Kidney (tissue), 14 donors: ENCODE data around the gene WNT2B. TPM values are rescaled to one million over a fixed set of nuclear protein-coding genes. Genes with fewer than 3 reads are reported as not detected.

Experiments used
- DNase-seq, 5 donors: peaks; one replicate each; pipeline ENCODE4 v3.0.0-alpha.2; 2013 to 2020
- FAIRE-seq: peaks from 2 replicates; lab custom pipeline; 2012; peaks lifted over from hg19 to GRCh38; lab: Jason Lieb, UNC
- H3K27ac ChIP-seq, 2 donors: one replicate each; pipeline ENCODE4 v1.7.0; 2013; ENCODE audit warnings: low read depth in 2 of 2, low read length in 2 of 2, inconsistent platforms in 1 of 2
- H3K27me3 ChIP-seq: one replicate; pipeline ENCODE4 v1.7.1; 2013; ENCODE audit warnings: low read length, inconsistent platforms; ENCODE audit not compliant: control insufficient read depth, insufficient read depth
- H3K36me3 ChIP-seq, 3 donors: one replicate each; pipeline versions ENCODE4 v1.7.0 to v1.7.1; 2013; ENCODE audit warnings: low read length in 3 of 3, control low read depth in 1 of 3, inconsistent platforms in 1 of 3; ENCODE audit not compliant: insufficient read depth in 3 of 3, control insufficient read depth in 2 of 3
- H3K4me1 ChIP-seq, 3 donors: one replicate each; pipeline versions ENCODE4 v1.7.0 to v1.7.1; 2013; ENCODE audit warnings: low read length in 3 of 3, inconsistent platforms in 1 of 3, low read depth in 1 of 3; ENCODE audit not compliant: control insufficient read depth in 2 of 3, insufficient read depth in 2 of 3
- H3K4me3 ChIP-seq, 3 donors: one replicate each; pipeline versions ENCODE4 v1.7.0 to v1.8.1; 2013; ENCODE audit warnings: low read length in 3 of 3, control low read depth in 1 of 3, inconsistent platforms in 1 of 3
- H3K9ac ChIP-seq, 3 donors: one replicate each; pipeline versions ENCODE4 v1.7.0 to v1.7.1; 2013; ENCODE audit warnings: low read length in 3 of 3, control low read depth in 1 of 3, inconsistent platforms in 1 of 3
- H3K9me3 ChIP-seq, 3 donors: one replicate each; pipeline versions ENCODE4 v1.7.0 to v1.7.1; 2013; ENCODE audit warnings: low read length in 3 of 3, control low read depth in 1 of 3, inconsistent platforms in 1 of 3; ENCODE audit not compliant: control insufficient read depth in 2 of 3, insufficient read depth in 1 of 3
- intact Hi-C: fragments of 100-400 bp; cut with DNase I; formaldehyde crosslinking; loops from one replicate; pipeline ENCODE4 v1.11.1; 2022
- polyA plus RNA-seq: library from polyadenylated mRNA; stranded (reverse); fragments of 350-450 nt; fragmentation: Illumina TruSeq; extraction: RNeasy Lipid Tissue Mini Kit (QIAGEN cat#74804); gene quantifications from one replicate; pipeline ENCODE4 v1.2.3, GENCODE V29; 2014; ENCODE audit warnings: low read depth, low replicate concordance; ENCODE audit not compliant: insufficient read depth
- total RNA-seq: library from RNA; stranded (reverse); fragmentation: NEBNext Ultra II Directional; extraction: Animal tissue kit (Norgen Biotek cat#: 25700); gene quantifications from one replicate; pipeline ENCODE4 v1.2.1, GENCODE V29; 2021
- TF ChIP-seq, protein P1 (sequence below): IDR thresholded peaks from 3 replicates; pipeline ENCODE4 v1.5.1; 2012; ENCODE audit warnings: mild to moderate bottlenecking, moderate library complexity, borderline replicate concordance; ENCODE audit not compliant: insufficient read depth; ENCODE audit errors: extremely low read depth
- donor health status: control.
- donor health status: control.
- donor health status: control.
- donor health status: control.
- donor health status: control.
- donor health status: DM: yes; HTN: yes; CAD: no.
- donor health status: Normal renal cell carcinoma (clear cell type).

The WNT2B gene
- total and polyA plus RNA-seq, 2 donors from 2014 or later: 0.75 to 4.7 TPM

DNA sequence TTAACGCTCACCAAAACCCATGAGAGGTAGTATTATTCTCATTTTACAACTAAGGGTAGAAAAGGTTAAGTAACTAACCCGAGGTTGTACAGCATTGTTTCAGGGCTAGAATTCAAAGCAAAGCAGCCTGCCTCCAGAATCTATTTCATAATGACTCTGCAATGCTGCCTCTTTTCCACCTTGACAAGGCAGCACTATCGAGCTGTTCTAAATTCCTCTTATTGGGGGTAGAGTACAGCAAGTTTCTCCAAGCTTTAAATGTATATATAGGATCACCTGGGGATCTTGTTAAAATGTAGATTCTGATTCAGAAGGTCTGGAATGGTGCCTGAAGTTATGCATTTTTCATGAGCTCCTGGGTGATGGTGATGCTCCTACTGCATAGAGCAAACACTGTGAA lies 30.1 kb downstream of the WNT2B start:
- no peak for FAIRE-seq
- Histone ChIP-seq H3K4me1 (no peaks in the 10 kb centered on the region), H3K4me3 (no peak overlapping the region), H3K36me3 (peaks cover 0 to 6% (median 2%) of the 10 kb centered on the region in 3 donors), H3K27me3 (no peaks in the 10 kb centered on the region), H3K27ac (no peak overlapping the region), H3K9ac (no peak overlapping the region), H3K9me3 (no peaks in the 10 kb centered on the region)
- no peak for DNase-seq
- TF ChIP-seq, protein P1, sequence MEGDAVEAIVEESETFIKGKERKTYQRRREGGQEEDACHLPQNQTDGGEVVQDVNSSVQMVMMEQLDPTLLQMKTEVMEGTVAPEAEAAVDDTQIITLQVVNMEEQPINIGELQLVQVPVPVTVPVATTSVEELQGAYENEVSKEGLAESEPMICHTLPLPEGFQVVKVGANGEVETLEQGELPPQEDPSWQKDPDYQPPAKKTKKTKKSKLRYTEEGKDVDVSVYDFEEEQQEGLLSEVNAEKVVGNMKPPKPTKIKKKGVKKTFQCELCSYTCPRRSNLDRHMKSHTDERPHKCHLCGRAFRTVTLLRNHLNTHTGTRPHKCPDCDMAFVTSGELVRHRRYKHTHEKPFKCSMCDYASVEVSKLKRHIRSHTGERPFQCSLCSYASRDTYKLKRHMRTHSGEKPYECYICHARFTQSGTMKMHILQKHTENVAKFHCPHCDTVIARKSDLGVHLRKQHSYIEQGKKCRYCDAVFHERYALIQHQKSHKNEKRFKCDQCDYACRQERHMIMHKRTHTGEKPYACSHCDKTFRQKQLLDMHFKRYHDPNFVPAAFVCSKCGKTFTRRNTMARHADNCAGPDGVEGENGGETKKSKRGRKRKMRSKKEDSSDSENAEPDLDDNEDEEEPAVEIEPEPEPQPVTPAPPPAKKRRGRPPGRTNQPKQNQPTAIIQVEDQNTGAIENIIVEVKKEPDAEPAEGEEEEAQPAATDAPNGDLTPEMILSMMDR: no peak
- intact Hi-C loops: no loop called here

DNA sequence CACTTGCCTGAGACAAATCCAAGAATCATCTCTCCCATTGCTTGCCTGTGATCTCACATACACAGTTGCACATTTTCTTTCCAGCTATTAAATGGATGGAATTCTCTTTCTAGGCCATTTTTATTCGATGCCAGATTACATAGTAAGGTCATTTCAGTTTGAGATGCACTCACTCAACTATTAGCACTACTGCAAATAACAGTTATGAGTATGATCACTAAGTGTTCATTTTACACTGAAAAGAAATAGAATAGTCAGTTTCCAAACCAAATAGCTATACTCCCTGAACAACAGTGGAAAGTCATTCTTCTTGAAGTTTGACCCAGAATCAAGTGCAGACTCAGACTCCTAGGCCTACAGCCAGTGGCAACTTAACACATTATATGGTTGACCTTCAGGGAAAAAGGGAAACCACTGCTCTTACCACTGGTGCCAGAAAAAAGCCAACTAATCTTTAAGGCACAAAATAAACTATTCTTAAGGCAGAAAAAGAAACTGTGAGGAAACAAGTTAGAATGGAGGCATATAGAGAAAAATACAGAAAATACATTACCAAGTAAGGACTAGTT lies 31.5 kb downstream of the WNT2B start:
- FAIRE-seq (no peak), DNase-seq (no peak)
- no peaks in the 10 kb centered on the region for H3K27me3 ChIP-seq
- intact Hi-C loops: no loop called here
- H3K4me3 ChIP-seq: no peak overlapping the region
- peaks cover 0 to 6% (median 2%) of the 10 kb centered on the region in 3 donors for H3K36me3 ChIP-seq
- TF ChIP-seq, protein P1: no peak
- H3K9ac ChIP-seq: no peak overlapping the region
- H3K9me3 ChIP-seq: no peaks in the 10 kb centered on the region
- H3K4me1 ChIP-seq: no peaks in the 10 kb centered on the region
- H3K27ac ChIP-seq: no peak overlapping the region

DNA sequence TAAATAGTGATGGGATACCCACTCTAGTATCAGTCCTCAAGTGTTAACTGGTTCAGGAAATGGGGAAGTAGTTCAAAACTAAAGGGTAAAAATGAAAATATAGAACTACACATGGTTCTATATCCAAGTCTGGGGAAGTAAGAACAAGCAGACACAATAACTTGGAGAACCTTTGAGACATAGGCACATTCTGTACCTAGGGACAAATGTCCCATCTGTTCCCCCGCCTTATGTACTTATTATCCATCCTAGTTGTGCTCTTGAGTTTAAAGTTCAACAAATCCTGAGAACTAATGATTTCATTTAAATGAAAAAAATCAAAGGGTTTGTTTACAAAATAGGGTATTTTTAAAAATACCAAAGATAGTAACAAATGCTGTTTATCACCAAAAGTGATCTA lies 32.5 kb downstream of the WNT2B start:
- Histone ChIP-seq H3K4me3 (no peak overlapping the region), H3K4me1 (no peaks in the 10 kb centered on the region), H3K9me3 (no peaks in the 10 kb centered on the region), H3K27me3 (no peaks in the 10 kb centered on the region), H3K36me3 (peaks cover 0 to 6% (median 2%) of the 10 kb centered on the region in 3 donors), H3K27ac (no peak overlapping the region), H3K9ac (no peak overlapping the region)
- DNase-seq (no peak), FAIRE-seq (no peak)
- TF ChIP-seq, protein P1: no peak
- intact Hi-C loops: no loop called here
